Motor neuron (in vitro differentiated cells): ENCODE results near the gene ARHGEF4. TPM values are rescaled to one million over a fixed set of nuclear protein-coding genes. Genes with fewer than 3 reads are reported as not detected.
A peak's percentile ranks its signal among the peaks of the same experiment; 100 is the strongest.
"Not testable (repeated sequence)": the region's sequence is repeated elsewhere in the genome, so short reads cannot be mapped to it uniquely, and the experiment has no call there.

Experiments
- ATAC-seq, 8 experiments: fragments of 200-7000 bp; cut with Tn5 transposase; replicated peaks in 6 of 8; 2 replicates each; pipeline ENCODE4 v1.8.0; 2021; ENCODE audit warnings: mild to moderate bottlenecking in 8 of 8, moderate library complexity in 8 of 8
- H3K27ac ChIP-seq, 2 donors: fragments of 250-450 bp; sonication (Bioruptor Pico); 2 replicates each; pipeline ENCODE4 v1.9.0; 2021; ENCODE audit warnings: antibody characterized with exemption in 2 of 2, mild to moderate bottlenecking in 2 of 2, moderate library complexity in 1 of 2
- H3K4me1 ChIP-seq, 2 donors: fragments of 250-450 bp; sonication (Bioruptor Pico); replicated peaks in 1 of 2; 2 replicates each; pipeline ENCODE4 v1.6.1; 2021; ENCODE audit warnings: antibody characterized with exemption in 2 of 2, mild to moderate bottlenecking in 2 of 2, moderate library complexity in 1 of 2
- H3K4me3 ChIP-seq, 5 donors: fragments of 250-450 bp; sonication (Bioruptor Pico); 2 replicates each; pipeline ENCODE4 v1.9.0; 2021; ENCODE audit warnings: antibody characterized with exemption in 5 of 5, mild to moderate bottlenecking in 5 of 5, moderate library complexity in 4 of 5
- WGBS, 10 experiments: fragments of 450-650 bp; shearing (Covaris generic); methylation state at CpG; one replicate each; pipeline ENCODE4 v1.0.0; 2022; 5-methylcytosine and 5-hydroxymethylcytosine counted together
- in situ Hi-C, 9 experiments: fragments of 400-800 bp; cut with MboI; loops; one replicate each; pipeline ENCODE4 v1.15.0; 2021; ENCODE audit warnings: low sequenced_read_pairs in 9 of 9, low pct_unique_long_range_greater_than_20kb in 2 of 9; ENCODE audit not compliant: unreplicated experiment in 9 of 9
- total RNA-seq, 8 experiments: library from RNA; unstranded; fragments of 300-600 nt; gene quantifications; 2 replicates each; pipeline versions ENCODE4 v1.2.3 to v1.2.4, GENCODE V29; 2022

The ARHGEF4 gene
- total RNA-seq, 8 experiments from 2014 or later, result 3.8 to 36.9 (median 15.2) TPM

GRCh38 chr2:131076707-131077106 lies 240.0 kb downstream of the ARHGEF4 start:
- 81 to 100% (median 100%) methylated on average over 1 to 5 of the region's 5 CpGs; no CpG with 5 or more reads in 3 of the 10 experiments for WGBS, 10 experiments
- no peak for ATAC-seq
- no peaks in the 10 kb centered on the region for H3K4me1 ChIP-seq
- in situ Hi-C loops, result no loop called here
- no peak overlapping the region for H3K4me3 ChIP-seq
- no peak overlapping the region for H3K27ac ChIP-seq

- H3K4me3 ChIP-seq, result no peak overlapping the region
- peak in 1 of 8 experiments; percentile 40 for ATAC-seq
- H3K4me1 ChIP-seq, result no peaks in the 10 kb centered on the region
- 71 to 100% (median 94%) methylated on average over 1 to 9 of the region's 11 CpGs; no CpG with 5 or more reads in 2 of the 10 experiments for WGBS, 10 experiments
- H3K27ac ChIP-seq, result no peak overlapping the region
- in situ Hi-C loops, result no loop called here
These were observed 240.6 kb downstream of the ARHGEF4 start for GRCh38 chr2:131077182-131077846.

- Histone ChIP-seq H3K4me1 (no peaks in the 10 kb centered on the region), H3K27ac (no peak overlapping the region), H3K4me3 (no peak overlapping the region)
- 74 to 100% (median 95%) methylated on average over 1 to 3 of the region's 3 CpGs; no CpG with 5 or more reads in 1 of the 10 experiments for WGBS, 10 experiments
- ATAC-seq, result no peak
- in situ Hi-C loops, result no loop called here
These were observed 241.3 kb downstream of the ARHGEF4 start for GRCh38 chr2:131077966-131078365.

- H3K27ac ChIP-seq, in situ Hi-C loops, H3K4me1 ChIP-seq, ATAC-seq, H3K4me3 ChIP-seq: not testable (repeated sequence)
- WGBS, 10 experiments, result 67 to 100% (median 95%) methylated on average over 1 to 6 of the region's 6 CpGs
These were observed 243.2 kb downstream of the ARHGEF4 start for GRCh38 chr2:131079931-131080330.

GRCh38 chr2:131081190-131081589 lies 244.5 kb downstream of the ARHGEF4 start:
- 80 to 100% (median 93%) methylated on average over 1 to 4 of the region's 4 CpGs; no CpG with 5 or more reads in 1 of the 10 experiments for WGBS, 10 experiments
- Histone ChIP-seq H3K4me1 (no peaks in the 10 kb centered on the region), H3K27ac (no peak overlapping the region), H3K4me3 (no peak overlapping the region)
- in situ Hi-C loops, result no loop called here
- no peak for ATAC-seq

- no peak overlapping the region for H3K27ac ChIP-seq
- 33 to 100% (median 90%) methylated on average over 1 to 2 of the region's 2 CpGs for WGBS, 10 experiments
- in situ Hi-C loops, result no loop called here
- H3K4me1 ChIP-seq, result no peaks in the 10 kb centered on the region
- ATAC-seq, result no peak
- no peak overlapping the region for H3K4me3 ChIP-seq
These were observed 248.9 kb downstream of the ARHGEF4 start for GRCh38 chr2:131085646-131086045.

GRCh38 chr2:131092458-131093005 lies 255.8 kb downstream of the ARHGEF4 start:
- in situ Hi-C loops, result no loop called here
- no peak for ATAC-seq

GRCh38 chr2:131093006-131093695 lies 256.4 kb downstream of the ARHGEF4 start, which contains the start of gene FAM168B:
Gene FAM168B (minus strand): TSS chr2:131093460. CDS start chr2:131082646, 10,814 bp downstream.
- WGBS, 10 experiments, result 0 to 1% (median 0%) methylated on average over 4 to 20 of the region's 107 CpGs; no CpG with 5 or more reads in 6 of the 10 experiments
- H3K27ac ChIP-seq, result peak within 1 kb of the TSS; percentile 99 to 100
- peaks cover 3 to 8% of the 10 kb centered on the region in 2 donors for H3K4me1 ChIP-seq
- H3K4me3 ChIP-seq, result peak within 1 kb of the TSS; percentile 73 to 97 (median 91)
- ATAC-seq, result peak; percentile 86 to 93 (median 90)
- in situ Hi-C loops, result no loop called here

More at GRCh38 chr2:131092458-131093005, 255.8 kb downstream of the ARHGEF4 start:
- H3K27ac ChIP-seq, result peak overlapping the region; percentile 99 to 100
- peak overlapping the region; percentile 73 to 97 (median 91) for H3K4me3 ChIP-seq
- peaks cover 3 to 8% of the 10 kb centered on the region in 2 donors for H3K4me1 ChIP-seq
- WGBS, 10 experiments, result 0 to 7% (median 1%) methylated on average over 4 to 20 of the region's 26 CpGs

- 0 to 60% (median 12%) methylated on average over 2 to 28 of the region's 37 CpGs; no CpG with 5 or more reads in 4 of the 10 experiments for WGBS, 10 experiments
- peak overlapping the region; percentile 99 to 100 for H3K27ac ChIP-seq
- peak; percentile 63 to 77 (median 72) for ATAC-seq
These were observed 257.2 kb downstream of the ARHGEF4 start for GRCh38 chr2:131093696-131094462.

GRCh38 chr2:131094463-131095281 lies 258.0 kb downstream of the ARHGEF4 start:
- 11 to 90% (median 76%) methylated on average over 1 to 20 of the region's 22 CpGs for WGBS, 10 experiments
- no peak for ATAC-seq
- Histone ChIP-seq H3K4me3 (peak overlapping the region in 4 of 5 donors; percentile 73 to 97 (median 86)), H3K4me1 (peaks cover 3 to 8% of the 10 kb centered on the region in 2 donors), H3K27ac (no peak overlapping the region)
- in situ Hi-C loops, result no loop called here

More at GRCh38 chr2:131093696-131094462, 257.2 kb downstream of the ARHGEF4 start:
- peaks cover 3 to 8% of the 10 kb centered on the region in 2 donors for H3K4me1 ChIP-seq
- peak overlapping the region; percentile 73 to 97 (median 91) for H3K4me3 ChIP-seq
- in situ Hi-C loops, result no loop called here
